Muscle of leg (tissue), 11 donors: Measurements from ENCODE around the gene MYO9A. TPM values are rescaled to one million over a fixed set of nuclear protein-coding genes. Genes with fewer than 3 reads are reported as not detected.

Source experiments
- DNase-seq: peaks from one replicate; pipeline ENCODE4 v3.0.0; 2013
- H3K27ac ChIP-seq: one replicate; pipeline ENCODE4 v1.5.1; 2013; ENCODE audit warnings: mild to moderate bottlenecking, low read length, control low read depth
- H3K27me3 ChIP-seq: one replicate; pipeline ENCODE4 v1.6.1; 2013; ENCODE audit warnings: low read length; ENCODE audit not compliant: control insufficient read depth, insufficient read depth
- H3K36me3 ChIP-seq: one replicate; pipeline ENCODE4 v1.6.1; 2013; ENCODE audit warnings: low read length; ENCODE audit not compliant: control insufficient read depth, insufficient read depth
- H3K4me1 ChIP-seq: one replicate; pipeline ENCODE4 v1.6.1; 2013; ENCODE audit warnings: low read length; ENCODE audit not compliant: control insufficient read depth, insufficient read depth
- H3K4me3 ChIP-seq: one replicate; pipeline ENCODE4 v1.5.1; 2013; ENCODE audit warnings: low read length, control low read depth
- H3K9me3 ChIP-seq: replicated peaks from 2 replicates; pipeline ENCODE4 v1.6.1; 2013; ENCODE audit warnings: low read depth, low read length; ENCODE audit not compliant: control insufficient read depth
- WGBS: methylation state at CpG from one replicate; pipeline ENCODE4 v1.1.5; 2013; ENCODE audit warnings: missing lambda C conversion rate; ENCODE audit not compliant: insufficient coverage; 5-methylcytosine and 5-hydroxymethylcytosine counted together
- polyA plus RNA-seq, 8 donors: library from polyadenylated mRNA; unstranded; fragments of 120-200 nt; gene quantifications; one replicate each; pipeline versions ENCODE4 v1.2.1 to v1.2.3, GENCODE V29; 2013; ENCODE audit warnings: inconsistent platforms in 1 of 8, low replicate concordance in 1 of 8; ENCODE audit not compliant: insufficient read length in 8 of 8, insufficient read depth in 1 of 8
- total RNA-seq: library from RNA; stranded (reverse); fragments of 120-200 nt; gene quantifications from one replicate; pipeline ENCODE4 v1.2.4, GENCODE V29; 2013

The MYO9A gene
- total and polyA plus RNA-seq, 9 donors: 18.6 to 63.8 (median 28.1) TPM

DNA sequence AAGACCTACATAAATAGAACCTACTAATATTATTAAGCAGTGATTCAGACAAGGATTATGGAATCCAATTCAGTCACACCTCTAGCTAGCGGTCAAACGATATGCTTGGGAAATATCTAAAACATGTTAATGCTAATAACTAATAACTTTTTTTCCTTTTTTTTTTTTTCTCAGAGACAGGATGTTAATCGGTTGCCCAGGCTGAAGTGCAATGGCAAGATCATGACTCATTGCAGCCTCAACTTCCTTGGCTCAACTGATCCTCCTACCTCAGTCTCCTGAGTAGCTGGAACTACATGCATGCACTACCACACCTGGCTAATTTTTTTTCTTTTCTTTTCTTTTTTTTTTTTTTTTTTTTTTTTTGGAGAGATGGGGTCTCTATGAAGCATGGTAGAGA, 183.5 kb downstream of the MYO9A start:
- Histone ChIP-seq H3K4me3 (no peak overlapping the region), H3K36me3 (peaks cover 16% of the 10 kb centered on the region), H3K9me3 (peaks cover 7% of the 10 kb centered on the region), H3K4me1 (no peaks in the 10 kb centered on the region), H3K27ac (no peak overlapping the region), H3K27me3 (no peaks in the 10 kb centered on the region)
- no peak for DNase-seq
- WGBS: 60% methylated on average over 1 of the region's 3 CpGs

DNA sequence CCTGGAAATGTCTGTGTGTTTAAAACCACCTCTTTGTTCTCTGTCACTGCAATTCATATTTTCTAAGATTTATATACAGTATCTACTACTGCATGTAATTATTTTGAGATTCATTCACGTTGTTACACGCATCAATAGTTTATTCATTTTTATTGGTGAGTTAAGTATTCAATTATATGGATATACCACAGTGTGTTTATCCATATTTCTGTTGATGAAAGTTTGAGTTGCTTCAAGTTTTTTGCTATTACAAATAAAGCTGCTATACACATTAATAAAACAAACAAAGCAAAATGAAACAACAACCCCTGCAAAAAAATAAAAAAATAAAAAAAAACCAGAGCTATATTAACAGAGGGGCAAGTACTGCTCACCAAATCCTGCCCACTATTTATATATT, 185.3 kb downstream of the MYO9A start:
- H3K4me3 ChIP-seq: no peak overlapping the region
- H3K27me3 ChIP-seq: no peaks in the 10 kb centered on the region
- H3K4me1 ChIP-seq: no peaks in the 10 kb centered on the region
- no CpG with 5 or more reads among the region's 2 CpGs for WGBS
- H3K27ac ChIP-seq: no peak overlapping the region
- DNase-seq: no peak
- H3K36me3 ChIP-seq: peaks cover 16% of the 10 kb centered on the region
- H3K9me3 ChIP-seq: peaks cover 7% of the 10 kb centered on the region

DNA sequence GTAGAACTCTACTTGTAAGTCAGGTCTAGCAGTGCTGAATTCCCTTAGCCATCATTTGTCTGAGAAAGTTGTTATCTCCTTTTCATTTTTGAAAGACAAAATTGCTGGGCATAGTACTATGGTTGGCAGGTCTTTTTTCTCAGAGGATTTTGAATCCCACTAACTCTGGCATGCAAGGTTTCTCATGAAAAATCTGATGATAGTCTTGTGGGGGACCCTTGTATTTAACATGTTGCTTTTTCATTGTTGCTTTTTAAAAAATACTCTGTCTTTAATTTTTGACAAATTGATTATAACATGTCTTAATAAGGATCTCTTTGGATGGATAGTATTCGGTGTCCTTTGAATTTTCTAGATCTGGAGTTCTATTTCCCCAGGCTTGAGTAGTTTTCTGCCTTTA, 186.7 kb downstream of the MYO9A start:
- Histone ChIP-seq H3K4me1 (no peaks in the 10 kb centered on the region), H3K27ac (no peak overlapping the region), H3K27me3 (no peaks in the 10 kb centered on the region), H3K36me3 (peaks cover 18% of the 10 kb centered on the region), H3K9me3 (peaks cover 7% of the 10 kb centered on the region), H3K4me3 (no peak overlapping the region)
- WGBS: no CpG with 5 or more reads among the region's 1 CpG
- DNase-seq: no peak

DNA sequence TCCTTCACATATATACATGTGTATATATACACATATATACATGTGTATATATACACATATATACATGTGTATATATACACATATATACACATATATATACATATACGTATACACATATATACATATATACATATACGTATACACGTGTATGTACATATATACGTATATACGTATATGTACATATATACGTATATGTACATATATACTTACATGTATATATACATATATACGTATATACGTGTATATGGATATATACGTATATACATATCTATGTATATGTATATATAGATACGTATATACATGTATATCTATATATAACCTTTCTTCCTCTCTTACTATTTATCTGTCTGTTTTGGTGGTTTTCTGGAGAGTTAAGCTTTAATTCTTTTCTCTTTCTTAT, 192.8 kb downstream of the MYO9A start:
- Histone ChIP-seq H3K27ac (no peak overlapping the region), H3K27me3 (no peaks in the 10 kb centered on the region), H3K36me3 (peaks cover 10% of the 10 kb centered on the region), H3K4me3 (no peak overlapping the region), H3K9me3 (no peaks in the 10 kb centered on the region), H3K4me1 (no peaks in the 10 kb centered on the region)
- no peak for DNase-seq
- whole genome bisulfite sequencing: no CpG with 5 or more reads among the region's 10 CpGs

DNA sequence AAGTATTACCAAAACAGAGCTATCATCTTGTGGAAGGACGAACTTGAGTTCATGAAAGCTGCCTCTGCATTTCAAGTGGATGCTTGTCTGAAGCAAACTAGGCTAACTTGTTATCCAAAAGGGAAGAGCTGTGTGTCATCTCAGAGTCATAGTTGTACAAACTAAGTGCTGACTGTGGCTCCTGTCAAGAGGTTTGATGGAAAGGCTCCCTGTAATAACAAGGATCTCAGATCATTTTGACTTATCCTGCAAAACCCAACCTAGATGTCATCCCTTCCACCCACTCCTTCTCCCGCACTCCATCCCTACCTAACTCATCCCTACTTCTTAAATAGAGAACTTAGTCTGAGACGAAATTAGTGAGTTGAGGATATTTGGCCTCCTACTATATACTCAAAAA, 196.8 kb downstream of the MYO9A start:
- Histone ChIP-seq H3K27ac (no peak overlapping the region), H3K4me3 (no peak overlapping the region), H3K4me1 (no peaks in the 10 kb centered on the region), H3K9me3 (no peaks in the 10 kb centered on the region), H3K27me3 (no peaks in the 10 kb centered on the region), H3K36me3 (peaks cover 4% of the 10 kb centered on the region)
- DNase-seq: no peak
- WGBS: 80% methylated on average over 1 of the region's 3 CpGs

DNA sequence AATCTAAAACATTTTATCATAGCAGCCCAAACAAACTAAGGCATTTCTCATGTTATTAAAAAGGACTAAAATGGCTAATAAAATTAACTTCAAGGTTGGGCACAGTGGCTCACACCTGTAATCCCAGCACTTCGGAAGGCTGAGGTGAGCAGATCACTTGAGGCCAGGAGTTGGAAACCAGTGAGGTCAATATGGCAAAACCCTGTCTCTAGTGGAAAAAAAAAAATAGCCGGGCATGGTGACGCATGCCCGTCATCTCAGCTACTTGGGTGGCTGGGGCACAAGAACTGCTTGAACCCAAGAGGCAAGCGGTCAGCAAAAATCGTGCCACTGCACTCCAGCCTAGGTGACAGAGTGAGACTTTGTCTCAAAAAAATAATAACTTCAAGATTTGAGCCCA, 197.4 kb downstream of the MYO9A start:
- Histone ChIP-seq H3K27ac (no peak overlapping the region), H3K4me1 (no peaks in the 10 kb centered on the region), H3K4me3 (no peak overlapping the region), H3K36me3 (no peaks in the 10 kb centered on the region), H3K9me3 (no peaks in the 10 kb centered on the region), H3K27me3 (no peaks in the 10 kb centered on the region)
- WGBS: 100% methylated on average over 3 of the region's 6 CpGs
- no peak for DNase-seq

DNA sequence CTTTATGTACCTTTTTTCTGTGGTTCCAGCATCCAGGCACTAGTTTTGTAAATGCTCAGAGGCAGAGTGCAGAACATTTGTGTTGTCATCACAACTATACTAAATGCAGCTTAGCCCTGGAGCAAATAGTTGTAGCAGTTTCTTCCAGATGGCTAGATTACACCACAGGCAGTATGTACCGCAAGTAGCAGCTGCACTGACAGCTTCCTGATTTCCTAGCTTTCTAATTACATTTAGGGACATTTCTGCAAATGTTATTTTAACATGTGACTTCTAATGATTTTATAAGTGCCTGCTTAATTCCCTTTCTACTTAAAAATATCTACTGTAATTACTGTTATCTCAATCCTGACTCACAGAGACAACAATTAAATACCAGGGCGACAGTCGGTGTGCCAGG, 201.1 kb downstream of the MYO9A start:
- Histone ChIP-seq H3K4me1 (no peaks in the 10 kb centered on the region), H3K9me3 (no peaks in the 10 kb centered on the region), H3K4me3 (no peak overlapping the region), H3K27ac (no peak overlapping the region), H3K27me3 (no peaks in the 10 kb centered on the region), H3K36me3 (peaks cover 2% of the 10 kb centered on the region)
- WGBS: 93% methylated on average over 2 of the region's 3 CpGs
- no peak for DNase-seq

DNA sequence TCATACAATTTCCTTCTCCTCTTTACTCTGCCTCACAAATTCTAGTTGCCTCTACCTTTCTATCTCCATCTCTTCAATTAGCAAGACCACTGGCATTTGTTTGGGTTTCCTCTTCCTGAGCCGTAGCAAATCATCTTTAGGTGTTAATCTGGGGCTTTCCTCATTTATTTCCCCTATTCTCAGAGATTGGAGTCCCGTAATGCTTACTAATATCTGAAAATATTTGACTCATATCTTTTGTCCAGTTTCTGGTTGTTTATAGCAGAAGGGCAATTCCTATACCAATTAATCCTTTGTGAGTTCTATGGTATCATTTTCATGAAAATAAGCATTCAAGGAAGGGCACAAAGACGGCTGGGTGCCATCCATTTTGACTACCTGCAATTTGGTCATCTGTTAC, 203.9 kb downstream of the MYO9A start:
- H3K36me3 ChIP-seq: peaks cover 2% of the 10 kb centered on the region
- H3K27me3 ChIP-seq: no peaks in the 10 kb centered on the region
- H3K9me3 ChIP-seq: no peaks in the 10 kb centered on the region
- no peaks in the 10 kb centered on the region for H3K4me1 ChIP-seq
- WGBS: no CpG with 5 or more reads among the region's 3 CpGs
- no peak overlapping the region for H3K27ac ChIP-seq
- no peak overlapping the region for H3K4me3 ChIP-seq
- no peak for DNase-seq

DNA sequence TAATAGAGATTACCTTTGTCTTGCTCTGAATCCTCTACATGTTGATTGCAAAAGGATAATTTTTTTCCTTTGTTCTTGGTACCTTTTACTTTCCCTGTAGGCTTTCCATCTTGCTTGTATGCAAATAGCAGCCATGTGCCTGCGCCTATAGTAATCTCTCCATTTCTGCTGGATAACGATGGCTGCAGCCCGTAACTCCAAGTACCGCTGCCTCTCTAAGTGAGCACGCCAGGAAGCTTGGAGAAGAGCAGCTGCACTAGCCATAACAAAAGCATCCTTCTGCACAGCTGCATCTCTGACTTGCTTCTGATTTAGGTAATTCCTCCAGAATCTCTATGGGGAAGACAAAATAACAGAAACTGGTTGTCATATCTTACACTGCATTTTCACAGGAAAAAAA, 218.3 kb downstream of the MYO9A start:
- DNase-seq: peak; percentile 2
- Histone ChIP-seq H3K4me1 (no peaks in the 10 kb centered on the region), H3K9me3 (no peaks in the 10 kb centered on the region), H3K27me3 (no peaks in the 10 kb centered on the region), H3K36me3 (peaks cover 32% of the 10 kb centered on the region), H3K27ac (no peak overlapping the region), H3K4me3 (no peak overlapping the region)
- WGBS: 100% methylated on average over 1 of the region's 5 CpGs

DNA sequence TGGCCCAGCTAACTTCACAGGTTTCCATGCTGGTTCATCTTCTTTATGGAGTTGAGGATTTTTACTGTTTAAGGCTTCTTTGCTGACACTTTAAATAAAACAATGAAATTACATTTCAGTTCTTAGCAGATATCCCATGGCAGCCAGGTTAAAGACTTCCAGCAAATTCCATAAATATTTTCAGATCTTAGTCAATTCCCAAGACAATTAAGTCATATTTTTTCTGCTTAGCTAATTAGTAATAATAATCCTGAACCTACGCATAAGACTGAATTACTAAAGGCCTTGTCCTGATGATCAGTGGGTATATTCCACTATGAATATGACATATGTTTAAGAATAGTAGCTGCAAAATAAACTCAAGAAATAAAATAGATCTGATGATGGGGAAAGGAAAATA, 224.3 kb downstream of the MYO9A start:
- Histone ChIP-seq H3K27me3 (no peaks in the 10 kb centered on the region), H3K4me3 (no peak overlapping the region), H3K9me3 (no peaks in the 10 kb centered on the region), H3K36me3 (peaks cover 33% of the 10 kb centered on the region), H3K27ac (no peak overlapping the region), H3K4me1 (no peaks in the 10 kb centered on the region)
- no CpG with 5 or more reads among the region's 1 CpG for WGBS
- DNase-seq: no peak

DNA sequence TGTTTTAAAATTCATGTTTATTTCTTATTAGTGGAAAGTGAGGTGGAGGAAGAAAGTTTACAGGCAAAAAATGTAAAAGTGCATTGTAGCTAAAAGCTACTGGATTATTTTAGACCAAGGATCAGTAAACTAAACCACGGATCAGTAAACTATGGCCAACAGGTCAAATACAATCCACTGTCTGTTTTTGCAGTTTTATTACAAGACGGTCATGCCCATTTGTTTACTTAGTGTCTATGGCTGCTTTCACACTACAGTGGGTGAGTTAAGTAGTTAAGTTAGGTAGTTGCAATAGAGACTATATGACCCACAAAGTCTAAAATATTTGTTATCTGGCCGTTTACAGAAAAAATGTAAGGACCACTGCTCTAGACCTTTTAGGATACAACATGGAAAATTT, 225.6 kb downstream of the MYO9A start:
- H3K27me3 ChIP-seq: no peaks in the 10 kb centered on the region
- peaks cover 21% of the 10 kb centered on the region for H3K36me3 ChIP-seq
- H3K4me1 ChIP-seq: no peaks in the 10 kb centered on the region
- H3K9me3 ChIP-seq: no peaks in the 10 kb centered on the region
- no CpG with 5 or more reads among the region's 3 CpGs for WGBS
- DNase-seq: no peak
- H3K4me3 ChIP-seq: no peak overlapping the region
- H3K27ac ChIP-seq: no peak overlapping the region
